ENCODE measurements around the gene KCNK6.

Gene KCNK6

DNA sequence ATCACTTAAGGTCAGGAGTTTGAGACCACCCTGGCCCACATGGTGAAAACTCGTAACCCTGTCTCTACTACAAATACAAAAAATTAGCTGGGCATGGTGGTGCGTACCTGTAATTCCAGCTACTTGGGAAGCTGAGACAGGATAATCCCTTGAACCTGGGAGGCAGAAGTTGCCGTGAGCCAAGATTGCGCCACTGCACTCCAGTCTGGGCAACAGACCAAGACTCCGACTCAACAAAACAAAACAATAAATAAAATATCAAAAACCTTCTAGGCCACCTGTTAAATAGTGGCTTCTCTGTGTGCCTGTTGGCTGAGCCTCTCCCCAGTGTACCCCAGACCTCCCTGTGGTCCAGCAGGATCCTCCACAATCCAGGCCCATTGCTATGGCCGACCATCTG is 51.4 kb downstream of the KCNK6 start:
- no peak for DNase-seq (ENCODE audit: low read depth)
- no peak overlapping the region for H3K4me3 ChIP-seq (ENCODE audit: low read length)
- TF ChIP-seq, protein P1, sequence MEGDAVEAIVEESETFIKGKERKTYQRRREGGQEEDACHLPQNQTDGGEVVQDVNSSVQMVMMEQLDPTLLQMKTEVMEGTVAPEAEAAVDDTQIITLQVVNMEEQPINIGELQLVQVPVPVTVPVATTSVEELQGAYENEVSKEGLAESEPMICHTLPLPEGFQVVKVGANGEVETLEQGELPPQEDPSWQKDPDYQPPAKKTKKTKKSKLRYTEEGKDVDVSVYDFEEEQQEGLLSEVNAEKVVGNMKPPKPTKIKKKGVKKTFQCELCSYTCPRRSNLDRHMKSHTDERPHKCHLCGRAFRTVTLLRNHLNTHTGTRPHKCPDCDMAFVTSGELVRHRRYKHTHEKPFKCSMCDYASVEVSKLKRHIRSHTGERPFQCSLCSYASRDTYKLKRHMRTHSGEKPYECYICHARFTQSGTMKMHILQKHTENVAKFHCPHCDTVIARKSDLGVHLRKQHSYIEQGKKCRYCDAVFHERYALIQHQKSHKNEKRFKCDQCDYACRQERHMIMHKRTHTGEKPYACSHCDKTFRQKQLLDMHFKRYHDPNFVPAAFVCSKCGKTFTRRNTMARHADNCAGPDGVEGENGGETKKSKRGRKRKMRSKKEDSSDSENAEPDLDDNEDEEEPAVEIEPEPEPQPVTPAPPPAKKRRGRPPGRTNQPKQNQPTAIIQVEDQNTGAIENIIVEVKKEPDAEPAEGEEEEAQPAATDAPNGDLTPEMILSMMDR (IDR thresholded peaks at IDR 0.05; ENCODE audit: insufficient read depth, low read depth, low read length, missing control alignments), result no peak

DNA sequence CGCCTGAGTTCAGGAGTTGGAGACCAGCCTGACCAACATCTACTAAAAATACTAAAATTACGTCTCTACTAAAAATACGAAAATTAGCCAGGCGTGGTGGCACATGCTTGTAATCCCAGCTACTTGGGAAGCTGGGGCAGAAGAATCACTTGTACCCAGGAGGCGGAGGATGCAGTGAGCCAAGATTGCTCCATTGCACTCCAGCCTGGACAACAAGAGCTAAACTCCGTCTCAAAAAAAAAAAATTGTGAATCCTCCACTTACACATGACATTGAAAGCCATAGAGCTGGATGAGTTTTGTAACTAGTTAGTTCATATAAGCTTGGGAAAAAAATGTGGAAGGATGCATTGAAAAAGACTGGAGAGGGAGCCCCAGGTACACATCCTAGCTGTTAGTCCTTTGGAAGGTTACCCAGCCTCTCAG is 54.3 kb downstream of the KCNK6 start:
- no peak for DNase-seq (ENCODE audit: low read depth)
- peak overlapping the region; percentile 93 for H3K4me3 ChIP-seq (ENCODE audit: low read length)
- TF ChIP-seq, protein P1 (IDR thresholded peaks at IDR 0.05; ENCODE audit: insufficient read depth, low read depth, low read length, missing control alignments), result peak; percentile 6

DNA sequence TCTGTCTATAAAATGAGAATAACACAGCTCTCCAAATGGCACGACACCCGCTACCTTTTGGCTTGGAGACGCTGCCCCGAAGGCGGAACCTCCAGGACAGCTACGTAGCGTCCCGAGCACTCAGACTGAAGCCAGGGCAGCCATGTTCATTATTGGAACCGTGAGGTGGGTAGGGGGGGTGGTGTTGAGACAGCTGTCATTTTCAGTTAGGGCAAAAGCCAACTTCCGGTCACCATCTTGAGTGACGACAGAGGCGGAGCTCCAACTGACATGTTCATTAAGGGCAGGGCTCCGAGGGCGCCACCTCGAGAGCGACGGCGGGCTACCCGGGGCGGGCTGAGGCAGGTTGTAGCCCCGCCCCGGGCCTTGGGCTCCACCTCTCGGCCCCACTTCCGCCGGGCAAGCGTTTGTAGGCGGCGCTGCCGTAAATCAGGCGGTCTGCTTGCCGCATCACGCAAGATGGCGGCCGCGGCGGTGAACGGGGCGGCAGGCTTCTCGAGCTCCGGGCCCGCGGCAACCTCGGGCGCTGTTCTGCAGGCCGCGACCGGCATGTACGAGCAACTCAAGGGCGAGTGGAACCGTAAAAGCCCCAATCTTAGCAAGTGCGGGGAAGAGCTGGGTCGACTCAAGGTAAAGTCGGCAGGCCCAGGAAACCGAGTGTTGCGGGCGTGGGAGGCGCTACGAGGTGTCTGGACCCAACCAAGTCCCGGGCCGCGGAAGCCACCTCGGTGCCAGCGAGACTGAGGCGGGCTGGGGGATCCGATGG is 54.9 kb downstream of the KCNK6 start, which contains the start of gene PSMD8:
Gene PSMD8 (plus strand): TSS at position 240 of the 766 bp plus-strand sequence. CDS start 31 bp downstream, at position 271.
- H3K4me3 ChIP-seq (ENCODE audit: low read length), result peak within 1 kb of the TSS; percentile 93
- TF ChIP-seq, protein P1 (IDR thresholded peaks at IDR 0.05; ENCODE audit: insufficient read depth, low read depth, low read length, missing control alignments), result peak; percentile 7
- peak; percentile 99 for DNase-seq (ENCODE audit: low read depth)

DNA sequence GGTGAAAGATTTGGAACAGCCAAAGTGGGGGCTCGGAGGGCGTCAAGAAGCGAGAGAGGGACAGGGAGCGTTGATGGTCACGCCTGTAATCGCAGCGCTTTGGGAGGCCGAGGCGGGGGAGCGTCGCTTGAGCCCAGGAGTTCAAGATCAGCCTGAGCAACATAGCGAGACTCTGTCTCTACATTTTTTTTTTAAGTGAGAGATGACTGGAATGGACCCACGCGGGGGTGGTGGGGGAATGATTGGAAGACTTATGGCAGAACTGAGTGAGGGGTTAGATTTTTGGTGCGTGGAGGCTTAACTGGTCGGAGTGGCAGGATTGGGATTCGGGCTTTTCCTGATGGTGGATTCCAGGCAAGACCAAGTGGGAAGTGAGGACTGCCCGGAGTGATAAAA is 55.5 kb downstream of the KCNK6 start:
- TF ChIP-seq, protein P1 (IDR thresholded peaks at IDR 0.05; ENCODE audit: insufficient read depth, low read depth, low read length, missing control alignments), result no peak
- H3K4me3 ChIP-seq (ENCODE audit: low read length), result peak overlapping the region; percentile 93
- no peak for DNase-seq (ENCODE audit: low read depth)

DNA sequence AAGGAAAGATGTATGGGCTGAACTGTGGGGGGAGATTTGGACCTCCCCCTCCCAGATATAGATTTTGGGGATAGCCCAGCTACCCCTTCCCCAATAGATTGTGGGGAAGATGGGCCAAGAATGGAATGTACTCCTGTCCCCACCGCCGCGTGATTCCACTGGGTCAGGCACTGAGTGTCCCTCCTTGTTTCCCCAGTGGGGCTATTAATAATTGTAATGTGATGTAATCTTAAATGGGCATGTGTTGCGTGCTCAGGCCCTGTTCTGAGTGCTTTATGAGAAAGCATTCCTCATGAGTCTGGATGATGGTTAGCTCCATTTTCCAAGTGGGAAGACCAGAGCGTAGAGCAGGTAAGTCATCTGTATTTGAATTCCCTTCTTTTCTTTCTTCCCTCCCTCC is 56.1 kb downstream of the KCNK6 start:
- TF ChIP-seq, protein P1 (IDR thresholded peaks at IDR 0.05; ENCODE audit: insufficient read depth, low read depth, low read length, missing control alignments), result no peak
- DNase-seq (ENCODE audit: low read depth), result peak; percentile 31

DNA sequence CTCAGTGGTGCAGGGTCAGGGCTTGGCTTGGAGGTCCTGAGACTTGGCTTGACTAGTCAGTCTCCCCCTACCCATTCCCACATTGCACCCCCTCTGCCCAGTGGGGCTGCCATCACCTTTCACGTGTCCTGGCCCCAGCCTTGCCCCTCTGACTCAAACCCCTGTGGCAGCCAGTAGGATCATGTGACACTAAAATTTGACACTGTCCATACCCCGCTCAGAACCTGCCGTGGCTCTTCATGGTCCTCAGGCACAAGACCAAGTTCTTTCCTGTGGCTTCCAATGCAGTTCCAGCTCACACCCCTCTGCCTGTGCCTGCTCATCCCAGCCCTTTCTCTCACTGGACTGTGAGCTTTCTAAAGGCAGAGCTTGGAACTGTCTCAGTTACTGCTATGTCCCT is 56.9 kb downstream of the KCNK6 start:
- TF ChIP-seq, protein P1 (IDR thresholded peaks at IDR 0.05; ENCODE audit: insufficient read depth, low read depth, low read length, missing control alignments), result no peak
- DNase-seq (ENCODE audit: low read depth), result no peak
- no peak overlapping the region for H3K4me3 ChIP-seq (ENCODE audit: low read length)

More for the DNA sequence above, 56.1 kb downstream of the KCNK6 start:
- peak overlapping the region; percentile 93 for H3K4me3 ChIP-seq (ENCODE audit: low read length)

DNA sequence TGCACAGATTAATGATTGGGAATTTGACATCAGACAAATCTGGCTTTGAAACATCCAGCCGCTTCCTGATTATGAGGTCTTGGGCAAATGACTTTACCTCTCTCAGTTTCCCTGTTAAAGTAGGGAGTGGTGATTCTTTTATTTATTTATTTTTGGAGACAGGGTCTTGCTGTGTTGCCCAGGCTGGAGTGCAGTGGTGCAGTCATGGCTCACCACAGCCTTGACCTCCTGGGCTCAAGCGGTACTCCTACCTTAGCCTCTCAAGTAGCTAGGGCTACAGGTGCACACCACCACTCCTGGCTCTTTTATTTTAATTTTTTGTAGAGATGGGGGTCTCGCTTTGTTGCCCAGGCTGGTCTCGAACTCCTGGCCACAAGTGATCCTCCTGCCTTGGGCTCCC is 57.4 kb downstream of the KCNK6 start:
- TF ChIP-seq, protein P1 (IDR thresholded peaks at IDR 0.05; ENCODE audit: insufficient read depth, low read depth, low read length, missing control alignments), result no peak

More for the DNA sequence above, 57.4 kb downstream of the KCNK6 start:
- DNase-seq (ENCODE audit: low read depth), result no peak
- H3K4me3 ChIP-seq (ENCODE audit: low read length), result no peak overlapping the region
